ENCODE measurements around the gene LRRC61.

LRRC61 gene

DNA sequence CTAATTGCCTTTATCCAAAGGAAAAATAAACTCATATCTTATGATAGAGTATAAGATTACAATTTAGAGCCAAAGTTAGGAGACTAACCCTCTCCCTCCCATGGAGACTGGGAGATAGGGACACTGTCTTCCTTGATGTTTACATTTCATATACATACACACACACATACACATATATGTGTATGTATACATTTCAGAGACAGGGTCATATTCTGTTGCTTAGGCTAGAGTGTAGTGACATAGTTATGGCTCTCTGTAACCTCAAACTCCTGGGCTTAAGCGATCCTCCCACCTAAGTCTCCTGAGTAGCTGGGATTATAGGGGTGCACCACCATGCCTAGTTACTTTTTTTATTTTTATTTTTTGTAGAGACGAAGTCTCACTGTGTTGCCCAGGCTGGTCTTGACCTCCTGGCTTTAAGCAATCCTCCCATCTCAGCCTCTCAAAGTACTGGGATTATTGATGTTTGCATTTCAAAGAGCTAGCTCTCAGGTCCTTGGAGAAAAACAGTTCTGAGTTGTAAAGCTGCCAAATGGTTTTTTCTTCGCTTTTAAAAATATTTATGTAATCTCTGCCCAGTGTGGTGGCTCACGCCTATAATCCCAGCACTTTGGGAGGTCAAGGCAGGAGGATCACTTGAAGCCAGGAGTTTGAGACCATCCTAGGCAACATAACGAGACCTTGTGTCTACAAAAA, 37.4 kb downstream of the LRRC61 start:
- Mint-ChIP-seq H3K36me3 (peaks cover 0 to 2% of the 10 kb centered on the region in 2 donors), H3K4me1 (peaks cover 47 to 77% of the 10 kb centered on the region in 2 donors), H3K27me3 (peaks cover 0 to 5% of the 10 kb centered on the region in 2 donors), H3K9me3 (peaks cover 0 to 4% of the 10 kb centered on the region in 2 donors), H3K4me3 (no peak overlapping the region), H3K27ac (peak overlapping the region; percentile 52)
- no peak for DNase-seq
- no peak for ATAC-seq (replicated peaks)

DNA sequence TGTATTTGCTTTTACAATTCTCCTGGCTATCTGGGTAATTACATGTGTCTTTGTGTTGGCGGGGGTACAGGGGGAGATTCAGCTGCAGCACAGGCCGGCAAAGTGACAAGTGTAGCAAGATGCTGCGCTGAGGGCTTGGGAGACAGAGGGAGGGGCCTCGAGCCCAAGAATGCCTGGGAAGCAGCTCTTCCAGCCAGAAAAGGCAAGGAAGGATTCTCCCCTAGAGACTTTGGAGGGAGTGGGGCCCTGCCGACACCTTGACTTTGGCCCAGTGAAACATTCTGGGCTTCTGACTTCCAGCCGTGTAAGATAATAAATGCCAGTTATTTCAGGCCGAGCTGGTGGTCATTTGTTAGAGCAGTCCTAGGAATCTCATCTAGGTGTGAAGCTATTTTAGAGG, 38.2 kb downstream of the LRRC61 start:
- no peak for ATAC-seq (replicated peaks)
- Mint-ChIP-seq H3K4me1 (peaks cover 53 to 83% of the 10 kb centered on the region in 2 donors), H3K9me3 (peaks cover 0 to 4% of the 10 kb centered on the region in 2 donors), H3K27ac (no peak overlapping the region), H3K36me3 (peaks cover 0 to 2% of the 10 kb centered on the region in 2 donors), H3K4me3 (no peak overlapping the region), H3K27me3 (peaks cover 0 to 5% of the 10 kb centered on the region in 2 donors)
- DNase-seq, result no peak

DNA sequence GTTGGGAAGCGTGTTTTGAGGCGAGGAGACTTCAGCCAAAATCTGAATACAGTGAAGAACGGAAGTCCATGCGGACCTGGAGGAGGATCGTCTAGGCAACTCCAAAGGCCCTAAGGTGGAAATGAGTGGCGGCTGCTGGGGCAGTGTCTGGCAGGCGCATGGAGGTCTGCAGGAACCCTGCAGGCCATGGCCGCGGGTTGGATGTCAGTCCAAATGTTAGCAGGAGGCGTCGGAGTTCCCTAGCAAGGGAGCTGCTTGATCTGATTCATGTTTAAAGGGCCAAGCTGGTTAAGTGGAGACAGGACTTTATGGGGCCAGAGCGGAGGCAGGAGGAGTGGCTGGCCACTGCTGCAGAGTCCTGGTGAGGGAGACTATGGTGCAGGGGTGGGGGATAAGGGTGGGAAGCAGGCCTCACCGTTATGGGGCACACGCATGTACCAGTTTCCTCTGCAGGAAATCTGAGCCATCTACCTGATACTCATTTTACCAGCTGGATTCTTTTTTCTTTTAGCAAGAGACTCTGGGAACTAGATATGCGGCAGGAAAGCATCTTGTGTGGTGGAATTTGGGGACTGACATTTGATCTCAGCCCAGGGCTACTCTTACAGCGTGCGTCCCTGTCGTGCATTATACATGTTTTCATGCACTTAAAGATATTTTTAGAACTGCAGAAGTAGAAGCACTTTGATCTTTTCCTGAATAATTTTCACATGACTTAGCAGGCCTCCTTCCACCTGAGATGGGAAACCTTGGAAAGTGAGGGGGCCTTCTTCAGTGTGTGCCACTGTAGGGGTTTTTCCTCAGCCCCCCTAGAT, 38.9 kb downstream of the LRRC61 start:
- ATAC-seq (replicated peaks) (no peak), DNase-seq (no peak)
- Mint-ChIP-seq H3K4me3 (no peak overlapping the region), H3K36me3 (peaks cover 0 to 2% of the 10 kb centered on the region in 2 donors), H3K27me3 (peaks cover 0 to 5% of the 10 kb centered on the region in 2 donors), H3K27ac (no peak overlapping the region), H3K9me3 (peaks cover 0 to 4% of the 10 kb centered on the region in 2 donors), H3K4me1 (peaks cover 54 to 86% of the 10 kb centered on the region in 2 donors)

DNA sequence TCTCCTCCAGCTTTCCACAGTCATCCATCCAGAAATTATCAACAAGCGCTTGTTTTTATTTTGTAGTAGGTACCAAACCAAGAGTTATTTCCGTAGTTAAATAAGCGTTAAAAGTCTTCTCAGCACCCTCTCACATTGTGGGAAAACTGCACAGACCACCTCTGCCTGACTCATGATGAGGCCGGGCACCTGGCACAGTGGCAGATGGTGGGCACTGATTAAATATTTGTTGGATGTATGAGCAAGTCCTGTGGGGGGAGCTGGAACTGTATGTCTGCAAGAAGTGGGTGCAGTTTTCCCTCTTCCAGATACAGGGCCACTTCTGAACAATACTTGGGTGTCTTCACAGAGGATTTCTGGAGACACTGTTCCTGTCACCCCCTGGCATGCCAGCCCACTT, 40.2 kb downstream of the LRRC61 start:
- peaks cover 51 to 86% of the 10 kb centered on the region in 2 donors for H3K4me1 Mint-ChIP-seq
- peak overlapping the region; percentile 72 for H3K27ac Mint-ChIP-seq
- peaks cover 0 to 4% of the 10 kb centered on the region in 2 donors for H3K9me3 Mint-ChIP-seq
- ATAC-seq (replicated peaks) (no peak), DNase-seq (no peak)
- peaks cover 0 to 2% of the 10 kb centered on the region in 2 donors for H3K36me3 Mint-ChIP-seq
- H3K4me3 Mint-ChIP-seq, result no peak overlapping the region
- H3K27me3 Mint-ChIP-seq, result peaks cover 0 to 5% of the 10 kb centered on the region in 2 donors

DNA sequence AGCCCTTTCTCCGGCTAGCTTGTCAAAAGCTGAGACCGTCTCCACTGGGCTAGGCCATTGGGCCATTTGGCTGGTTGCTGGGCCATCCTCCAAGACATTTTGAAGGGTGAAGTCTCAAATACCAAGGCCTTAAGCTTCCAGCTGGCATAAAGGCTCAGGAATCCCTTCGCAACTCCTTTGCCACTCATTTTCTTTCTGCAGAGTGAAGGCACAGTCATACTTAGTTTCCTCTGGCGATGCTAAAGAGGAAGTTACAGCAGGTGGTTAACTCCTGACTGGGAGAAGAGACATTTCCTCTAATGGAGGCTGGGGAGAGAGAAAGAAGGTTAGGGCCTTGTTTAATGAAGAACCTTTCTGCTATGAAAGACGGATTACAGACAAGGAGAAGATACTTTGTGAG, 40.7 kb downstream of the LRRC61 start:
- Mint-ChIP-seq H3K4me1 (peaks cover 51 to 83% of the 10 kb centered on the region in 2 donors), H3K4me3 (peak overlapping the region; percentile 10 to 51), H3K27me3 (peaks cover 0 to 5% of the 10 kb centered on the region in 2 donors), H3K27ac (peak overlapping the region; percentile 72), H3K9me3 (peaks cover 0 to 4% of the 10 kb centered on the region in 2 donors), H3K36me3 (peaks cover 1 to 2% of the 10 kb centered on the region in 2 donors)
- no peak for DNase-seq
- peak; percentile 46 to 63 for ATAC-seq (replicated peaks)

DNA sequence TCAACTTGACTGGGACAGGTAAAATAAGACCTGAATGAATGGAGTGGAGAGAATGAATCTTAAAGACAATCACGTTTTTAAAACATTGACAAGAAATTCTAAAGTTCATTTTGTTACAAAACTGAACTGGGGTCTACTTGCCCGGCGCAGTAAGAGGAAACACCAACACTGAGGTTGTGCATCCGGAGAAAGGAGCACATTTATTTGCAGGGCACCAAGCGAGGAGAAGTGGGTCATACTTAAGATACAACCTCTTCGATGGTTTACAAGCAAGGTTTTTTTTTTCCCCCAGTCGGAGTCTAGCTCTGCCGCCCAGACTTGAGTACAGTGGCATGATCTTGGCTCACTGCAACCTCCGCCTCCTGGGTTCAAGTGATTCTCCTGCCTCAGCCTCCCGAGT, 42.0 kb downstream of the LRRC61 start:
- H3K27me3 Mint-ChIP-seq, result peaks cover 0 to under 1% of the 10 kb centered on the region in 2 donors
- peaks cover 44 to 77% of the 10 kb centered on the region in 2 donors for H3K4me1 Mint-ChIP-seq
- H3K27ac Mint-ChIP-seq, result peak overlapping the region; percentile 99
- peaks cover 12 to 14% of the 10 kb centered on the region in 2 donors for H3K36me3 Mint-ChIP-seq
- DNase-seq (no peak), ATAC-seq (replicated peaks) (no peak)
- peak overlapping the region in 1 of 2 donors; percentile 43 for H3K4me3 Mint-ChIP-seq
- H3K9me3 Mint-ChIP-seq, result peaks cover 0 to under 1% of the 10 kb centered on the region in 2 donors

DNA sequence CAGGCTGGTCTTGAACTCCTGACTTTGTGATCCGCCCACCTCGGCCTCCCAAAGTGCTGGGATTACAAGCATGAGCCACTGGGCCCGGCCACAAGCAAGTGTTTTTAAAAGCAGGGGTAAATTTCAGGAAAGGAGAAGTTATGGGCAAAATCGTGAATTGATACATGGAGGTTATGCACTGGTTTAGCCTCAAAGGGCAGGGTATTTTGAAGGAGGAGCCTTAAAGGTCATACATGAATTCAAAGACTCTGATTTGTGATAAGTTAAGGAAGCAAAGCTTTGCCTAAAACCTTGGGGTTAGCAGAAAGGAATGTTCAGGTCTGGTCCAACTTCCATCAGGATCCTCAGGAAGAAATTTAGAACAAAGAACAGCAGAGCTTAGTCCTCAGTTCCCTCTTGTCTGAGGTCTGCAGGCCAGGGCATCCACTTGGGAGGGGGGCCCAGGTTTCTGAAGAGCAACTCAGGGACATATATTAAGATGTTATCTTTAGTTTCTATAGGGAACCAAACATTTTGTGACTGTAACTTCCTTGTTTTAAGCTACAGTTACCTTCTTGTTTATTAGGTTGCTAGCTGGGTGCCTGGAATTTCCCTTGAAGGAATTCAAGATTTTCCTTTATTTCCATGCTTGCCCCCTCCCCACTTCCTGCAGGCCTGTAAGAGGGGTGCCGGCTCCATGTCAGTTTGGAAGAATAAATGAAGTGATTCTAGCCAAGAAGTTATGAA, 42.7 kb downstream of the LRRC61 start:
- Mint-ChIP-seq H3K27me3 (no peaks in the 10 kb centered on the region), H3K36me3 (peaks cover 16 to 19% of the 10 kb centered on the region in 2 donors), H3K27ac (peak overlapping the region; percentile 99), H3K9me3 (no peaks in the 10 kb centered on the region), H3K4me1 (peaks cover 50 to 81% of the 10 kb centered on the region in 2 donors), H3K4me3 (peak overlapping the region; percentile 43 to 55)
- ATAC-seq (replicated peaks) (peak; percentile 43 to 45), DNase-seq (peak; percentile 51)

DNA sequence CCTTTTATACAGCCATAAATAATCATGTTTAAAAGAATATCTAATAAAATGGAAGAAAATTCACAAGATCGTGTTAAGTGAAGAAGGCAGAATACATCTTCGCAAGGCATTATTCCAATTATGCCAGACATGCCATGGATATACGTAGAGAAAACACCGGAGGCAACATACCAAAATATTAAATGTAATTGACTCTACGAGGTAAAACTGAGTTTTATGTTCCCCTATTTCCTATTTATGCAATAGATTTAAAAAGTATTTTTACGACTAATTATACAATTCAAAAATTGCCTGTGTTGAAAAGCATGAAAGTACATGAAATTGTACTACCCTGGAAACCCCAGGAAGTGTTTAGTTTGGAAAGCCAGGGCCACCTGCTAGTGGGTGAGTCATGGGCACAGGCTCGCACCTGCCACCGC, 44.5 kb downstream of the LRRC61 start:
- no peak for ATAC-seq (replicated peaks)
- no peak for DNase-seq
- Mint-ChIP-seq H3K4me1 (peaks cover 46 to 73% of the 10 kb centered on the region in 2 donors), H3K4me3 (peak overlapping the region; percentile 85 to 96), H3K27me3 (no peaks in the 10 kb centered on the region), H3K27ac (peak overlapping the region; percentile 97), H3K9me3 (no peaks in the 10 kb centered on the region), H3K36me3 (peaks cover 23 to 26% of the 10 kb centered on the region in 2 donors)

DNA sequence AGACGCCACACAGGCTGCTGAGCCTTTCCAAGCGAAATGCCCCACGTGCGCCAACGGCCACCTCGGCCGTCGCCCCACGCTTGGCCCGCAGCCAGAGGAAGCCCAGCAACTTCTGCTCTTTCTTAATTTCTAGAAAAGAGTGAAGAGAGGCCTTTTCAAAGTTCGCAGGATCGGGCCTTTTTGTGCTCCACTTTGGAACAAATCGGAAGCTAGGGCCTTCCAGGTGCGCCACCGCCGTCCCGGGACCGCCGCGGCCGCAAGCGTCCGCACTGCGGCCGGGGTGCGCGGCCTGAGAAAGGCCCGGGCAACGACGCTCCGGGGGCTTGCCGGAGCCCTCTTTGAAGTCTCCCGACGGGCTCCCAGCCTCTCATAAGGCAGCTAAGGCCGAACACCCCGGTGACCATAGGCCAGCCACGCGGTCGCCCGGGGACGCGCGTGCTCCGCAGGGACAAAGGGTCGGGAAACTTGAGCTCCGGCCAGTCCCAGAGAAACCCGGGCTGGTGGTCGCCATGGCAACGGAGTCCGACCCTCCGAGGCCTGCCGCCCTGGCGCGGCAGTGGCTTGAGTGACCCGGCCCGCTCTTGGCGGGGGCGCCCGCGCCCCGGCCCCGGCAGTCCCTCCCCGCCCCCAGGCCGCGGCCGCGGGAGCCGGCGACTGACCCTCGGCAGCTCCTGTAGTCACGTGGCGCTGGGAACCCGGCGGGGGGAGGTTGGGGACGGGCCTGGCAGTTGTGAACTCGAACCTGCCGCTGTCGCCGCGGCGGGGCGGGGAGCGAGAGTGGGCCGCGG, 45.1 kb downstream of the LRRC61 start, which contains the start of gene REPIN1:
Gene REPIN1, plus strand, starts transcription at position 727 of the 788 bp plus-strand sequence. CDS start 890 bp downstream, outside the sequence.
- Mint-ChIP-seq H3K27me3 (no peaks in the 10 kb centered on the region), H3K36me3 (peaks cover 29 to 32% of the 10 kb centered on the region in 2 donors), H3K4me3 (peak within 1 kb of the TSS; percentile 96 to 97), H3K27ac (peak within 1 kb of the TSS; percentile 99), H3K9me3 (no peaks in the 10 kb centered on the region), H3K4me1 (peaks cover 45 to 73% of the 10 kb centered on the region in 2 donors)
- DNase-seq (peak; percentile 85), ATAC-seq (replicated peaks) (peak; percentile 42 to 53)

DNA sequence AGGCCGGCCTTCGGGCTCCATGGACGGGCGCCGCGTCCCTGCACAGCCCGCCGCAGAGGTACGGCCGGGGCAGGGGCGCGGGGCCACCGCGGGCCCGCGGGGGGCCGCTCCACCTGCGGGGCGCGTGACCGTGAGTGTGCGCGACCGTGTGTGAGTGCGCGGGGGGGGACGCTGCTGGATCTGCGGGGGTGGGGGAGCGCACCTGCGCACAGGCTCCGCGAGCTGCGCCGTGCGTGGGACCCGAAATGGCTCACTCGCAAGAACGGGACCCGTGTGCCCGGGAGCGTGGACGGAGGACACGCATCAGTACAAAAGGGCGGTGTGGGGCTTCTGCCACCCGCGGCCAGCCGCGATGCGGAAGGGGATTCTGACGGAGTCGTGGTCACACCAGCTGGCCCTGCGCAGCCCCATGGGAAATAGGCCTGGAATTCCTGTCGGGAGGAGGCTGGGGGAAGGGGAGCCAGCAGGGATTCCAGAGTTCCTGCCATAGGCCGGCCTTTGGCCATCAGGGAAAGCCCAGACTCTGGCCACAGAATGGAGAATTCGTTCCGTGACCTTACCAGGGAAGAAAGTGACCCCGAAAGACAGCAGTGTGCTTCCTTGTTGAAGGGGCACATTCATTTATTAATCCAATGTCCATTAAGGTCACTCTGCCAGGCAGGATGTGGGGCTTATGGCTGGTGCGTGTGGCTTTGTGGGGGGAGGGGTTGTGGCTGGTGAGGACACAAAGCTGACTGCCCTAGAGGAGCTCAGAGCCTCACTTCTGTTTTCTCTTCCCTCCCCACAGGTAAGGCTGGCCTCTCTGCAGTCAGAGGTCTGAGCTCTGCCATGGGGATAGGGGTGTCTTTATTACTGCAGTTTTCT, 46.0 kb downstream of the LRRC61 start:
- Mint-ChIP-seq H3K4me3 (peak overlapping the region; percentile 96 to 97), H3K9me3 (no peaks in the 10 kb centered on the region), H3K4me1 (peaks cover 44 to 73% of the 10 kb centered on the region in 2 donors), H3K27me3 (no peaks in the 10 kb centered on the region), H3K27ac (peak overlapping the region; percentile 99), H3K36me3 (peaks cover 37 to 40% of the 10 kb centered on the region in 2 donors)
- ATAC-seq (replicated peaks), result peak; percentile 71 to 75
- DNase-seq, result peak; percentile 64

DNA sequence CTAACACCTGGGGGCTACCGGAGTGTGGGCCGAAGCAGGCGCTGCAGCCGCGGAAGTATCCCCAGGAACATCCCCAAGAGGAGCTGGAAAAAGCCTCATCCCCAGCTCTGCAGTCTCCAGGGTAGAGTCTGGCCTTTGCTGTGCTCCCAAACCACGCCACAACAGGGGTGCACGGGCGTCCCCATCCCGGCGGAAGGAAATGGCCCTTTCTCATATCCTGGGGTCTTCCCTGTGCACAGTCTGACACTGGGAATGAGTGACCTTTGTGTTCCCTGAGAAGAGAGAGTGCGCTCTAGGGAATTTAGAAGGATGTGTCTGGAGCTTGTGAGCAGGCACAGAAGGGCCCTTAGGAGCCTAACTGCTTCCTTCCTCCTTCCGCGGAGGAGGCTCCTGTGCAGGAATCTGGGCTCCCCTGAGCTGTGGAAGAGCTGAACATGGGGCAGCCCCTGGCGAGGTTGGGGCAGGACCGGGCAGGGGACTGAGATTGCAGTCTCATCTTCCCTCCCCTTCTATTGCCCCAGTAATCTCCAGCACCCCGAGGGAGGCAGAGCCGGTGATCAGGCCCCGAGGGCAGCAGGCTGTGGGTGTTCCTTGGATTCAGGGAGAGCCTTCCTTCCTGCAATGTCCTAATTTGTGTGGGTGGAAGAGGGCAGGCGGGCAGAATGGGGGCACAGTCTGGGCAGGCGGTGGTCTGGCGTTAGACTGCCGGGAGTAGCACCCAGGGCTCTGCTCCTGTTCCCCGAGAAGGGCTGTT, 46.8 kb downstream of the LRRC61 start:
- no peaks in the 10 kb centered on the region for H3K9me3 Mint-ChIP-seq
- DNase-seq (no peak), ATAC-seq (replicated peaks) (peak in 1 of 2 donors; percentile 0)
- peak overlapping the region; percentile 96 to 97 for H3K4me3 Mint-ChIP-seq
- peak overlapping the region; percentile 99 for H3K27ac Mint-ChIP-seq
- H3K4me1 Mint-ChIP-seq, result peaks cover 46 to 76% of the 10 kb centered on the region in 2 donors
- no peaks in the 10 kb centered on the region for H3K27me3 Mint-ChIP-seq
- H3K36me3 Mint-ChIP-seq, result peaks cover 45 to 48% of the 10 kb centered on the region in 2 donors

DNA sequence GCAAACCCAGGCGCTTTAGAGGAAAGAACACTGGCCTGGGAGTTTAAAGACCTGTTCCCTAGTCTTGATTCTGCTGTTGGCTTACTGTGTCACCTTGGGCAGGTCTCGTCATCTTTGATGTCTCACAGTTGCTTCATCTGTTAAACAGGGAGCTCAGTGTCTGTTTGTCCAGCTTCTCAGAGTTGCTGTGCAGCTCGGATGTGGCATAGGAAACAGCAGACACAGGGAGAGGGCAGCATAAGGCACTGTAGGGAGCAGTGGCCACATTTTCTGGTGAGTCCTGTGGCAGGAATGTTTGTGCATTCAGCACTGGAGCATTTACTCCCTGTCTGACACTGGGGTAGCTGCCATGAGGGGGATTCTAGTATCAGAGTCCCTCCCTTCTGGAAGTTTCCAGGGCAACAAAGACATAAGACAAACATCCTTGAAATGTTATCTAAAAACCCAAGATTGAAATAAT, 47.5 kb downstream of the LRRC61 start:
- Mint-ChIP-seq H3K9me3 (no peaks in the 10 kb centered on the region), H3K36me3 (peaks cover 49 to 53% of the 10 kb centered on the region in 2 donors), H3K27me3 (no peaks in the 10 kb centered on the region), H3K4me1 (peaks cover 46 to 76% of the 10 kb centered on the region in 2 donors), H3K4me3 (peak overlapping the region; percentile 96 to 97), H3K27ac (peak overlapping the region; percentile 81)
- ATAC-seq (replicated peaks) (no peak), DNase-seq (no peak)

Measured in stimulated activated naive B cell treated with anti-CD40 and anti-IgM and Interleukin-4, amounts not matched to agents 10 μg/mL and 1 μg/mL and 100 μg/mL, for 72 hours (primary cell).